DOHH2 (cell line): Measurements from ENCODE around the gene DTD2.

Experiments used
- H3F3A ChIP-seq: fragments of 200-600 bp; sonication (generic), shearing (Covaris generic); 2 replicates; pipeline ENCODE4 v1.6.0; 2016; ENCODE audit warnings: antibody characterized with exemption, mild to moderate bottlenecking; ENCODE audit not compliant: control insufficient read depth, insufficient read depth
- H3K27ac ChIP-seq: fragments of 200-600 bp; sonication (generic); 2 replicates; pipeline ENCODE4 v1.5.1; 2014; ENCODE audit warnings: low read depth, mild to moderate bottlenecking, low read length, moderate library complexity
- H3K27me3 ChIP-seq: fragments of 200-600 bp; sonication (generic); 2 replicates; pipeline ENCODE4 v1.6.1; 2014; ENCODE audit warnings: mild to moderate bottlenecking, low read length, mixed read lengths; ENCODE audit not compliant: control insufficient read depth
- H3K36me3 ChIP-seq: fragments of 200-600 bp; sonication (generic); 2 replicates; pipeline ENCODE4 v1.6.1; 2014; ENCODE audit warnings: mild to moderate bottlenecking, low read length, moderate library complexity, mixed read lengths; ENCODE audit not compliant: control insufficient read depth
- H3K4me1 ChIP-seq: fragments of 200-600 bp; sonication (generic); 2 replicates; pipeline ENCODE4 v1.6.1; 2014; ENCODE audit warnings: mild to moderate bottlenecking, low read length, mixed read lengths; ENCODE audit not compliant: control insufficient read depth
- H3K4me2 ChIP-seq: fragments of 200-600 bp; sonication (generic); 2 replicates; pipeline ENCODE4 v1.6.0; 2014; ENCODE audit warnings: mild to moderate bottlenecking, low read length, moderate library complexity
- H3K4me3 ChIP-seq: fragments of 200-600 bp; sonication (generic); 2 replicates; pipeline ENCODE4 v1.5.1; 2014; ENCODE audit warnings: mild to moderate bottlenecking, low read length, mixed read lengths
- H3K79me2 ChIP-seq: fragments of 200-600 bp; sonication (generic); 2 replicates; pipeline ENCODE4 v1.6.1; 2014; ENCODE audit warnings: mild to moderate bottlenecking, low read length, mixed read lengths; ENCODE audit not compliant: control insufficient read depth
- H3K9me2 ChIP-seq: fragments of 200-600 bp; sonication (generic); replicated peaks from 2 replicates; pipeline ENCODE4 v1.6.1; 2014; ENCODE audit warnings: mild to moderate bottlenecking, low read length, mixed read lengths; ENCODE audit not compliant: control insufficient read depth
- H3K9me3 ChIP-seq: fragments of 200-600 bp; sonication (generic); 2 replicates; pipeline ENCODE4 v1.6.1; 2014; ENCODE audit warnings: antibody characterized with exemption, low read length, mixed read lengths; ENCODE audit not compliant: control insufficient read depth, insufficient read depth
- H4K20me1 ChIP-seq: fragments of 200-600 bp; sonication (generic); 2 replicates; pipeline ENCODE4 v1.6.0; 2014; ENCODE audit warnings: low read depth, mild to moderate bottlenecking, antibody characterized with exemption, low read length, moderate library complexity; ENCODE audit not compliant: control insufficient read depth, insufficient read depth
- CTCF ChIP-seq: fragments of 200-600 bp; sonication (generic); IDR thresholded peaks from one replicate; pipeline ENCODE4 v1.5.1; 2014; ENCODE audit warnings: antibody characterized with exemption, mild to moderate bottlenecking, low read depth, low read length; ENCODE audit not compliant: poor library complexity, severe bottlenecking
- EZH2phosphoT487 ChIP-seq: fragments of 200-600 bp; sonication (generic); IDR thresholded peaks from 2 replicates; pipeline ENCODE4 v1.6.1; 2017; ENCODE audit warnings: borderline replicate concordance, mild to moderate bottlenecking, antibody characterized with exemption, low read length, moderate library complexity, mixed read lengths

DTD2 gene

GRCh38 chr14:31477248-31477647 is 19.9 kb upstream of the DTD2 start:
- Histone ChIP-seq H3K4me1 (peaks cover 5% of the 10 kb centered on the region), H3K27ac (no peak overlapping the region), H3K4me3 (no peak overlapping the region), H3K4me2 (no peak overlapping the region), H4K20me1 (no peaks in the 10 kb centered on the region), H3K79me2 (no peaks in the 10 kb centered on the region), H3K36me3 (no peaks in the 10 kb centered on the region), H3K9me3 (no peaks in the 10 kb centered on the region), H3F3A (no peaks in the 10 kb centered on the region), H3K27me3 (no peaks in the 10 kb centered on the region), H3K9me2 (no peaks in the 10 kb centered on the region)
- TF ChIP-seq CTCF (no peak), EZH2phosphoT487 (no peak)

DNA sequence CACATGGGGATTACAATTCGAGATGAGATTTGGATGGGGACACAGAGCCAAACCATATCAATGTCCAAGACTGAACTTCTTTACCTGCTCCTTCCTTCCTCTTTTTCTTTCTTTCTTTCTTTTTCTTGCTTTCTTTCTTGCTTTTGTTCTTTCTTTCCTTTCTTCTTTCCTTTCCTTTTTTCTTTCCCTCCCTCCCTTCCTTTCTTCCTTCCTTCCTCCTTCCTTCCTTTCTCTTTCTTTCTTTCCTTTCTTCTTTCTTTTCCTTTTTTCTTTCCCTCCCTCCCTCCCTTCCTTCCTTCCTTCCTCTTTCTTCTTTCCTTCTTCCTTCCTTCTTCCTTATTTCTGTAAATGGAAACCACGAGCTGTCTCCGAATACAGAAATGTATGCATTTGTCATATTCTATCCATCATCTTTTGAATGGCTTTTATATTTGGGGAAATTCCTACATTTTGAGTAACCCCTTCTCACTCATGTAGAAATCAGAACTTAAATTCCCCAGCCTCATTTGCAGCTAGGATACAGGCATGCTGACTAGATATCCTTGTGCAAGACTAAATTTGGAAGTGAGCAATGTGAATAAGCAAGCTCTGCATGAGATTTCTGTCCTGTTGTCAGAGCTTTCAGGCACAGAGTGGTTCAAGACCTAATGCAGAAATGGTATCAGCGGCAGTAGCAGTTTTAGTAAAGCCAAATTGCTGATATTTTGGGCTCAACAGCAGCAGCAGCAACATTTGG is 19.0 kb upstream of the DTD2 start:
- no peak overlapping the region for H3K4me3 ChIP-seq
- H3K27me3 ChIP-seq: no peaks in the 10 kb centered on the region
- no peaks in the 10 kb centered on the region for H3K79me2 ChIP-seq
- H3F3A ChIP-seq: no peaks in the 10 kb centered on the region
- H3K36me3 ChIP-seq: no peaks in the 10 kb centered on the region
- no peak overlapping the region for H3K27ac ChIP-seq
- no peaks in the 10 kb centered on the region for H4K20me1 ChIP-seq
- H3K9me2 ChIP-seq: no peaks in the 10 kb centered on the region
- no peak for TF ChIP-seq EZH2phosphoT487
- no peak for TF ChIP-seq CTCF
- H3K4me1 ChIP-seq: peaks cover 5% of the 10 kb centered on the region
- H3K4me2 ChIP-seq: no peak overlapping the region
- no peaks in the 10 kb centered on the region for H3K9me3 ChIP-seq

DNA sequence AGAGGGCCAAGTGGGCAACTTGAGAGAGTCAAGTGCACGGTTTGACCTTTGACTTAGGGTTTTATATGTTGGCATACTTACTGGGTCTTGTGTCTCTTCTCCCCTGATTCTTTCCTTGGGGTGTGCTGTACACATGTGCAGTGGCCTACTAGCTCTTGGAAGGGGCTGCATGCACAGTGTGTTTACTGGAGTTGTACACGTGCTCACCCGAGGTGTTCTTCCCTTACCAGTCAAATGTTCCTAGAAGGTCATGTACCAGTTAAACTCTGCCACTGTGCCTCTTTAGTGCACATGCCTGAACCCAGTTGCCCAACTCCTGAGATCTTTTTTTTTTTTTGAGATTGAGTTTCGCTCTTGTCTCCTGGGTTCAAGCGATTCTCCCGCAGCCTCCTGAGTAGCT is 9.2 kb upstream of the DTD2 start:
- Histone ChIP-seq H3K27ac (no peak overlapping the region), H3K27me3 (no peaks in the 10 kb centered on the region), H3K36me3 (no peaks in the 10 kb centered on the region), H4K20me1 (no peaks in the 10 kb centered on the region), H3K4me1 (no peaks in the 10 kb centered on the region), H3K9me2 (no peaks in the 10 kb centered on the region), H3K4me2 (no peak overlapping the region), H3K9me3 (no peaks in the 10 kb centered on the region), H3K79me2 (no peaks in the 10 kb centered on the region), H3K4me3 (no peak overlapping the region), H3F3A (no peaks in the 10 kb centered on the region)
- no peak for TF ChIP-seq CTCF
- no peak for TF ChIP-seq EZH2phosphoT487
